GM19043 (cell line): Measurements from ENCODE around the gene LPAR1.
"Not testable (repeated sequence)": the region's sequence is repeated elsewhere in the genome, so short reads cannot be mapped to it uniquely, and the experiment has no call there.

Source experiments
- ATAC-seq: cut with Tn5 transposase; IDR thresholded peaks from one replicate; pipeline ENCODE4 v1.9.1; 2021; ENCODE audit warnings: low read depth; ENCODE audit not compliant: unreplicated experiment

The LPAR1 gene

GRCh38 chr9:111038331-111039230, at the start of gene LPAR1:
Gene LPAR1, minus strand, starts transcription at chr9:111038470. Its CDS starts 66,353 bp downstream, at chr9:110972117.
- ATAC-seq: no peak

GRCh38 chr9:111078391-111079038, 40.2 kb upstream of the LPAR1 start:
- no peak for ATAC-seq

- no peak for ATAC-seq
Observed at GRCh38 chr9:111076519-111076918, 38.2 kb upstream of the LPAR1 start.

DNA sequence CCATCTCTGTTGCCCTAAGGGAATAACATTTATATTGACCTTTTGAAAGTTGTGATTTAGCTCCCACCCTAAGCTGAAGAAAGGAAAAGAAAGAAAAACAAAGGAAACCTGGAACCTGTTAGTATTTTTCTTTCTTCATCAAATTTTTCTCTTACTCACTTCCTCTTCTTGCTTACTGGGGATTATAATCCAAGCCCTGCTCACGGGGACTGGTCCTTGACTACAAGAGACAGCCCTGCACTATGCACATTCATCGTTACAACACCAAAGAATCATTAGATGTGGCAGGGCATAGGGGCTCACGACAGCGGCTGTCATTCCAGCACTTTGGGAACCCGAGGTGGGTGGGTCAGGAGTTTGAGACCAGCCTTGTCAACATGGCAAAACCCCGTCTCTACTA, 37.8 kb upstream of the LPAR1 start:
- no peak for ATAC-seq

DNA sequence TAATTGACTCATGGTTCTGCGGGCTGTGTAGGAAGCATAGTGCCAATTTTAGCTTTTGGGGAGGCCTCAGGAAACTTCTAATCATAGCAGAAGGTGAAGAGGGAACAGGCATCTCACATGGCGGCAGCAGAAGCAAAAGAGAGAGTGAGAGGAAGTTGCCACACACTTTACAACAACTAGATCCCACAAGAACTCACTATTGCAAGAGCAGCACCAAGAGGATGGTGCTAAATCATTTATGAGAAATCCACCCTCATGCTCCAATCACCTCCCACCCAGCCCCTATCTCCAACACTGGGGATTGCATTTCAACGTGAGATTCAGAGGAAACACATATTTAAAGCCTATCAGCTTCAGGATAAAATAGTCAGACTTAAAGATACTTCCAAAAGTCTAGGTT, 36.1 kb upstream of the LPAR1 start:
- ATAC-seq: no peak

DNA sequence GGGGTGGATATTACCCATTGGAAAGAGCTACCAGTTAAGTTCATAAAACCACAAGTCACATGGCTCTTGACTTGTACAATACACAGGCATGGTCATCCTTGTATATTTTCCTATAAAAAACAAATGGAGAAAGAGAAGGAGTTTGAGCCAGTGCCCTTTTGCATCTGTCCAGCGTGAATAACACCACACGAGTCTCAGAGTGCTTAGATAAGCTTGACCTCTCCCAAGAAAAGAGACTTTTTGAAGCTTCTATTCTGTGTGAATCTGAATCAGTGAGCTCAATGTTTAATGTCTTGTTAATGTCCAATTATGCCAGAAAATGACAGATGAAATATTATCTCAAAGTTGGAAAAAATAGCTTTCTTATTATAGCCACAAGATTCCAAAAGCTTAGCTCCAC, 30.9 kb upstream of the LPAR1 start:
- ATAC-seq: no peak

- no peak for ATAC-seq
Observed at GRCh38 chr9:111068771-111069170, 30.5 kb upstream of the LPAR1 start.

DNA sequence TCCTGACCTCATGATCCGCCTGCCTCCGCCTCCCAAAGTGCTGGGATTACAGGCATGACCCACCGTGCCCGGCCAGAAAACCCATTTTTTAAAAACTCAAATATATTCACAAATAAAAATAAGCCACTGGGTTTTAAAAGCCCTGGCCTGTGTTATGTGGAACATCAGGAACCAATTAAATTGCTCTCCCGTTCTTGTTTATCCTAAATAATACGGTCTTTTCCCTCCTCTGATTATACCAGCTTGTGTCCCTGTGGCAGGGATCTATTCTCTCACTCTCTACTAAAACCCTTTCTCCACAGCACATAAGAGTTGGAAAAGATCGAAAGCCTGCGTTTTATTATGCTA, 30.1 kb upstream of the LPAR1 start:
- no peak for ATAC-seq

- ATAC-seq: no peak
Observed at GRCh38 chr9:111066468-111066867, 28.2 kb upstream of the LPAR1 start.

DNA sequence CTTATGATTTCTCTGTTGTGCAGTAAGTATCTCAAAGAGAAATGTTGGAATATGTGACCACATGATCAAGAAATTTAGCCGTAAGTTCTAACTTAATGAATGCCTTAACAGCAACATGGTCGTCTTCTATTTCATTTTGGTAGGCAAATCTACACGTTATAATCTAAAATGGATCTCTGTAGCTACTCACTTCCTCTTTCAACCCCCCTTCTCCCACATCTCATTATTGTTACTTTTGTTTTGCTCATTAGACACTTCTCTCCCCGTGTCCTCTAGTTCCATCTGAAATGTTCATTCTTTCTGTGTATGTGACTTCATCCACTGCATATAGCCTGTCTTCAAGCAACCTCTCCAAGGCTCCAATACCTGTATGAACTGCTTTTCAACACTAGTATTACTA, 27.1 kb upstream of the LPAR1 start:
- ATAC-seq: no peak

DNA sequence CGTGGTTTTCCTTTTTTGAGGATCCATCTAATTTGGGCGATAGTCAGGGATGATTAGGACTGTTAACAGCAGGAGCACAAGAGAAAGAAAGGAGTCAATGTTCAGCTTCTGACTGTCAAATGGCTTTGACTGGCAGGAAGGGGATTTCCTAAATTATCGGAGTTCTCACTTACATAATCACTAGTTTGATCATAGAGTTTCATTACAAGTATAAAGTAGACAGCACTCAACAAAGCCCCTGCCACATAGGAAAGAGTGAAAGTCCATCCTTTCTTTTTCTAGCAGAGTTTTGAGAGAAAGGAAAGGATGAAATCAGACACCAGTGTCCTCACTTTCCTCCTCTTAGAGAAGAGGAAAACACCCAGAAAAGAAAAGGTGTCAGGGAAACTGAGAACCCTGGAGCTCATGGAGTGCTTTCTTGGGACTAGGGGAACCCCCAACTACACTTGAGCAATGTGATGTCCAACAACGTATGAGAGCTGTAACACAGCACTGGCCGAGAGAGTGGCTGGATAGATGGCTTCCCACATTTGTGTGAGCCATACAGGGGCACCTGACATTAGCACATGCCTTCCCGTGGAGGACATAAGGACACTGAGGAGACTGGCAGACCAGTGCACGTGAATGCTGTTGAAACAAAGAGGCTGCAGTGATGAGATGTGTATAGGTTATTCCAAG, 26.0 kb upstream of the LPAR1 start:
- no peak for ATAC-seq

DNA sequence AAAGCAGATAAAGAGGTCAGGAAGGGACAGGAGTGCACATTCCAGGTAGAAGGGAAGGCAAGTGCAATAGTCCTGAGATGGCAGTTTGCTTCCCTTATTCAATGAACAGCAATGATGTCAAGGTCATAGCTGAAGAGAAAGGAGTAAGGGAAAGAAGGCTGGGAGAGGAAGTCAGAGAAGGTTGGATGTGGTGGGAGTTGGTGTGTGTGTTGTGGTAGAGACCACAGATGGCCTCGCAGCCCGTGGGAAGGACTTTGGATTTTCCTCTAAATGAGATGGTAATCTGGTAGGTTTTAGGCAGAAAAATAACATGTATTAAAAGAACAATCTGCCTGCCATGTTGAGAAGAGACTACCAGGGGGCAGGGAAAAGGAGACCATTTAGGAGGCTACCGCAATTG, 25.1 kb upstream of the LPAR1 start:
- ATAC-seq: no peak

DNA sequence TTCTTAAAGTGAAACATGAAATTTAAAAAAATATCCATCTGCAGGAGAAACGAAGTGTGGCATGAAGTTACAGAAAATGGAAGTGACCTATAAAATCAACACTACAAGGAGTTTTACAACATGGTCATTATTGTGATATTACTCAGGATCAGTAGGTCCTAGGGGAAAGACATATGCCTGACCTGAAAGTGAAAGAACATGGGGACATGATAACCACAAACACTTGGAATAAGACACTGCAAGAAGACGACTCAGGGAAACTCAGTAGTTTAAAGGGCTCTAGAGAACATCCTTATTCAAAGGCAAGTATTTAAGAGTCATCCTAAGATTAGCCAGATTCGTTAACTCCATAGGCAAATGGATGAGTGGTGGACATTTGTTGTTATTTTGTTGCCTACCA, 19.9 kb upstream of the LPAR1 start:
- ATAC-seq: no peak

- no peak for ATAC-seq
Observed at GRCh38 chr9:111056538-111056937, 18.3 kb upstream of the LPAR1 start.

DNA sequence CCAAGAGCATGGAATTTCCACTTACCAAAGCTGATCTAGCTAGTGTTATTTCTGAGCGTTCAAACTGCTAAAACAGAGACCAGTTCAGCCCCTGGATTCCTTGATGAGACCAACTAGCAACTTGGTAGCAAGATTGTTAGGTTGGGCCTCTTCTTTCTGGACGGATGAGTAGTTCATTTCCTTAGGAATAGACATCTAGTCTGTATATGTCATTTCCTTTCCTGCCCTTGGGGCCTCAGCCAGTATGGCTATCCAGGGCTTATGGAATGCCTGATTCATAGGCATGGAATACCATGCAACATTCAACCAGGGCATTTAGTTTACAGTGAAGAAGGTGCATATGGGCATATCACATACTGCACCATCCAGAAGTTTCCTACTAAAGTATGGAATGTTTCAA, 14.5 kb upstream of the LPAR1 start:
- ATAC-seq: no peak

DNA sequence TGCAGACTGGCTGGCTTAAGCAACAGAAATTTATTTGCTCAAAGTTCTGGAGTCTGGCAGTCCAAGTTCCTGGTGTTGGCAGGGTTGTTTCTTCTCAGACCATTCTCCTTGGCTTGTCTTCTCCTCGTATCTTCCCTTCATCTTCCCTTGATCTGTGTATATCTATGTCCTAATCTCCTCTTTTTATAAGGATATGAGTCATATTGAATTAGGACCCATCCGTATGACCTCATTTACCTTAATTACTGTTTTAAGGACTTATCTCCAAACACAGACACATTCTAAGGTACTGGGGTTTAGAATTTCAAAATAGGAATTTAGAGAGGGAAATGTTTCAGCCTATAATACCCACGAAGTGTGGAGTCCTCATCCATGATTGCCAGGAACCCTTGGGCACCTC, 13.1 kb upstream of the LPAR1 start:
- ATAC-seq: no peak

GRCh38 chr9:111050819-111051218, 12.5 kb upstream of the LPAR1 start:
- no peak for ATAC-seq

DNA sequence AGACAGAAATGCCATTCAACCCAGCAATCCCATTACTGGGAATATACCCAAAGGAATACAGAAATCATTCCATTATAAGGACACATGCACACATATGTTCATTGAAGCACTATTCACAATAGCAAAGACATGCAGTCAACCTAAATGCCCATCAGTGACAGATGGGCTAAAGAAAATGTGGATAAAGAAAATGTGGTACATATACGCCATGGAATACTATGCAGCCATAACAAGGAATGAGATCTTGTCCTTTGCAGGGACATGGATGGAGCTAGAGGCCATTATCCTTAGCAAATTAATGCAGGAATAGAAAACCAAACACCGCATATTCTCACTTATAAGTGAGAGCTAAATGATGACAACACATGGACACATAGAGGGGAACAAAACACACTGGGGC, 9.0 kb upstream of the LPAR1 start:
- not testable (repeated sequence) for ATAC-seq

- ATAC-seq: no peak
Observed at GRCh38 chr9:111041902-111042301, 3.6 kb upstream of the LPAR1 start.

GRCh38 chr9:111040494-111040893, 2.2 kb upstream of the LPAR1 start:
- no peak for ATAC-seq

DNA sequence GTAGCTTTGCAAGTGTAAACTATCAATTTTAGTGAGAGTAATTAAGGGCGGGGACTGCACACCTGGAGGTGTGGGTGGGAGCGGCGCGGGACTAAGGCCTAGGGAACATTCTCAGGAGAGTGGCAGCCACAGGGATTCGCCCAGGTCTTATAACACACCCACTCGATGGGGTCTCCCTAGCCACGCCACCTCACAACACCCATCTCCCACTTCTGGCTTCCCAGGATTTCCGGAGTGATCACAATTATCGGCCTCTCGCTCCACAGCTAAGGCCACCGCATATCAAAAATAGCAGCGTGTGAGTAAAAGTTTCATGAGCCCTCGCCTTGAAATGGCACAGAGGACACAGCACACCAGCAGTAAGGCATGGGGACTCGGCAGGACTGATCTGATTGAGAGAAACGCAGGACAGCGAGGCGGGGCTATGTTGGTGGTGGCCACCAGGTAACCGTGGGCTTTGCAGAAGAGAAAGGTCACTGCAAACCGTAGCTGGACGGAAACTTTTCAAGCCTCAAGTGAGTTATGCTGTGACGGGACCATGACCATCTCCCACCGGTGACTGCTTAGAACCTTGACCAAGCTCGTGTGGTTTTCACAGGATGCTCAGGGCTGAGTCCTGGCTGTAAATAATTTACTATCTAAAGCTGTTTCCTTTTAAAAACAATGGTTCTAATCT, 1.1 kb upstream of the LPAR1 start:
- ATAC-seq: no peak
